ENCODE data around the gene SELENBP1. TPM values are rescaled to one million over a fixed set of nuclear protein-coding genes. Genes with fewer than 3 reads are reported as not detected.

Gene SELENBP1
- total RNA-seq, 3 donors from 2014 or later (not counting 1 experiment from before 2014, with no cell fraction given), result not detected

DNA sequence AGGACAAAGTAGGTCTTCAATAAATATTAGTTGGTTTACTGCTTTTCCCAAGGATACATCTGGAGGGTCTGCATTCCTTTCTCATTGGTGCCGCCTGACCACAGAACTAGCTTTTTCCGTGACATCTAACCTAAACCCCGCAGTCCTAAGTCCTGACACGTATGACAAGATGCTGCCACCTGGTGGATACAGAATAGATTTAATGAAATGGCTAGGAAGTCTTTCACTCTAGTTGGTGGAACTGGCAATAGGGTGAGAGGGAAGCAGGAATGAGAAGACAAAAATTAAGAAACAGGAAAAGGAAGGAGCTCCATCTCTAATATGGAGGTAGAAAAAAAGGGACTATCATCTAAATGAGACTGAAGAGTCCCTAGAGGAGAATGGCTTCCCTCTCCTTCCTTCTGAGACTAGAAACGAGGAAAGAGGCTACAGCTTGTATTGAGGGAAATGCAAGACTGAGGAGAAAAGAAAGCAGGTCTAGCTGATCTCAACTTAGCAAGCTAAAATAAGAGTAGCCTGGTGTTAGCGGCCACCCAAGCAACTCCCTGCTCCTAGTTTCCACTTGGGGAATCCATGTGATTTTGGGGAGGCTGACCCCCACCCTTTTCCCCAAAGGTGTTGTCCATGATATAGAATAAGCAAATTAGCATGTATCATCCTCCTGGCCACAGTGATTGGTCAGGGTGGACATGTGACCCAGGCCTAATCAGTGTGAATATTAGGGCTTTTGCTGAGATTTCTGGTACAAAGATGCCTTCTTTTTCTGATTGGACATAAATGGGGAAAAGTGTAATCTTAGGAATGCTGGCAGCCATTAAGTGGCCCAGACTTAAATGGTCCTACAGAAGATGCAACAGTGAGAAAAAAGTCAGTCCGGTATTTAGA, 31.4 kb downstream of the SELENBP1 start:
- 50% methylated on average over 6 of the region's 7 CpGs for WGBS (ENCODE audit: insufficient coverage)
- intact Hi-C loops (cut with micrococcal nuclease), result loop anchor here (1.0 to 10.0 kb wide), 3 partner anchors 40 to 246 kb away; no protein-coding TSS in a partner anchor
- peaks cover 14 to 22% of the 10 kb centered on the region in 2 donors for H3K4me1 Mint-ChIP-seq
- H3K9me3 Mint-ChIP-seq, result no peaks in the 10 kb centered on the region
- H3K4me3 Mint-ChIP-seq, result no peak overlapping the region
- Histone ChIP-seq H3K9me3 (ENCODE audit: control insufficient read depth, insufficient read depth, low read length) (no peaks in the 10 kb centered on the region), H3K27ac (ENCODE audit: low read length) (no peak overlapping the region), H3K36me3 (ENCODE audit: control insufficient read depth, insufficient read depth, low read length) (peaks cover 38% of the 10 kb centered on the region), H3K4me3 (ENCODE audit: low read length) (no peak overlapping the region), H3K27me3 (ENCODE audit: control insufficient read depth, insufficient read depth, low read length) (no peaks in the 10 kb centered on the region), H3K4me1 (ENCODE audit: control insufficient read depth, insufficient read depth, low read length) (peaks cover 7% of the 10 kb centered on the region)
- peak overlapping the region; percentile 22 to 80 for H3K27ac Mint-ChIP-seq
- ATAC-seq (peak; percentile 83 to 92 (median 86)), DNase-seq (peak in 1 of 2 donors; percentile 87)
- H3K36me3 Mint-ChIP-seq, result peaks cover 10% of the 10 kb centered on the region
- TF ChIP-seq, protein P1, sequence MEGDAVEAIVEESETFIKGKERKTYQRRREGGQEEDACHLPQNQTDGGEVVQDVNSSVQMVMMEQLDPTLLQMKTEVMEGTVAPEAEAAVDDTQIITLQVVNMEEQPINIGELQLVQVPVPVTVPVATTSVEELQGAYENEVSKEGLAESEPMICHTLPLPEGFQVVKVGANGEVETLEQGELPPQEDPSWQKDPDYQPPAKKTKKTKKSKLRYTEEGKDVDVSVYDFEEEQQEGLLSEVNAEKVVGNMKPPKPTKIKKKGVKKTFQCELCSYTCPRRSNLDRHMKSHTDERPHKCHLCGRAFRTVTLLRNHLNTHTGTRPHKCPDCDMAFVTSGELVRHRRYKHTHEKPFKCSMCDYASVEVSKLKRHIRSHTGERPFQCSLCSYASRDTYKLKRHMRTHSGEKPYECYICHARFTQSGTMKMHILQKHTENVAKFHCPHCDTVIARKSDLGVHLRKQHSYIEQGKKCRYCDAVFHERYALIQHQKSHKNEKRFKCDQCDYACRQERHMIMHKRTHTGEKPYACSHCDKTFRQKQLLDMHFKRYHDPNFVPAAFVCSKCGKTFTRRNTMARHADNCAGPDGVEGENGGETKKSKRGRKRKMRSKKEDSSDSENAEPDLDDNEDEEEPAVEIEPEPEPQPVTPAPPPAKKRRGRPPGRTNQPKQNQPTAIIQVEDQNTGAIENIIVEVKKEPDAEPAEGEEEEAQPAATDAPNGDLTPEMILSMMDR (IDR thresholded peaks at IDR 0.05), result peak; percentile 78
- no peaks in the 10 kb centered on the region for H3K27me3 Mint-ChIP-seq (ENCODE audit: low read depth in 2 of 2)

DNA sequence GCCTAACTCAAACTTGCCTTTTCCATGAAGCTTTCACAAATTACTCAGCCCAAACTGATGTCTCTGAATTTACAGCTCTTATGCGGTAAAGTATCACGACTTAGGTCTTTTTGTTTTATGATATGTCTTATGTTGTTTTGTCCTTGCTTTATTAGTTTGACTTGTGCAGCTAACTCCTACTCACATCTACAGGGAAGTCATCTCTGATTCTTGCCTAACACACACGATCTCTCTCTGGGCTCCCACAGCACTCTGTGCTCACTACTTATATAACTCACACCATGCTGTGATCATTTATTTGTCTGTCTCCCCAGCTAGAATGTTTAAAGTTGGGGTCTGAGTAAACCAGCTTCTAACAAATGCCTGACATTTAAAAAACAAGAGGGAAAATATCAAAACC, 35.9 kb downstream of the SELENBP1 start:
- Mint-ChIP-seq H3K9me3 (no peaks in the 10 kb centered on the region), H3K27ac (no peak overlapping the region), H3K27me3 (ENCODE audit: low read depth in 2 of 2) (no peaks in the 10 kb centered on the region), H3K4me1 (peaks cover 0 to 10% of the 10 kb centered on the region in 2 donors), H3K4me3 (no peak overlapping the region), H3K36me3 (no peaks in the 10 kb centered on the region)
- H3K27ac ChIP-seq (ENCODE audit: low read length), result no peak overlapping the region
- intact Hi-C loops (cut with micrococcal nuclease), result no loop called here
- H3K36me3 ChIP-seq (ENCODE audit: control insufficient read depth, insufficient read depth, low read length), result peaks cover 3% of the 10 kb centered on the region
- TF ChIP-seq, protein P1 (IDR thresholded peaks at IDR 0.05), result no peak
- H3K27me3 ChIP-seq (ENCODE audit: control insufficient read depth, insufficient read depth, low read length), result no peaks in the 10 kb centered on the region
- H3K4me1 ChIP-seq (ENCODE audit: control insufficient read depth, insufficient read depth, low read length), result no peaks in the 10 kb centered on the region
- WGBS (ENCODE audit: insufficient coverage), result 95% methylated on average over 3 of the region's 3 CpGs
- ATAC-seq (no peak), DNase-seq (no peak)
- no peak overlapping the region for H3K4me3 ChIP-seq (ENCODE audit: low read length)
- H3K9me3 ChIP-seq (ENCODE audit: control insufficient read depth, insufficient read depth, low read length), result no peaks in the 10 kb centered on the region

DNA sequence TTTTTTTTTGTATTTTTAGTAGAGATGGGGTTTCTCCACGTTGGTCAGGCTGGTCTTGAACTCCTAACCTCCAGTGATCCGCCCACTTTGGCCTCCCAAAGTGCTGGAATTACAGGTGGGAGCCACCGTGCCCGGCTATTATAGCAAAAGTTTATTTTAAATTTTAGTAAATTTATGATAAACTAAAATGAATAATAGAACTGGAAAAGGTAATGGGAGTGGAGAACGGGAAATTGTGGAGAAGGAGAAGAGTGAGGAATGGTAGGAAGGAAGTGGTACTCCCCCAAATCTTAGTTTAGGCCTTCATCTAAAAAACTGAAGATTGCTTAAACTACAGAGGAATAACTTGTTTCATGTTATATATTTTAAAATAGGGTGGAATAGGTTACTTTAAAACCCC, 37.7 kb downstream of the SELENBP1 start:
- Mint-ChIP-seq H3K4me1 (peaks cover 0 to 1% of the 10 kb centered on the region in 2 donors), H3K27ac (no peak overlapping the region), H3K4me3 (no peak overlapping the region), H3K9me3 (no peaks in the 10 kb centered on the region), H3K27me3 (ENCODE audit: low read depth in 2 of 2) (no peaks in the 10 kb centered on the region), H3K36me3 (no peaks in the 10 kb centered on the region)
- WGBS (ENCODE audit: insufficient coverage), result 95% methylated on average over 3 of the region's 5 CpGs
- Histone ChIP-seq H3K4me3 (ENCODE audit: low read length) (no peak overlapping the region), H3K4me1 (ENCODE audit: control insufficient read depth, insufficient read depth, low read length) (no peaks in the 10 kb centered on the region), H3K27me3 (ENCODE audit: control insufficient read depth, insufficient read depth, low read length) (no peaks in the 10 kb centered on the region), H3K9me3 (ENCODE audit: control insufficient read depth, insufficient read depth, low read length) (no peaks in the 10 kb centered on the region), H3K27ac (ENCODE audit: low read length) (no peak overlapping the region), H3K36me3 (ENCODE audit: control insufficient read depth, insufficient read depth, low read length) (no peaks in the 10 kb centered on the region)
- ATAC-seq, result no peak
- TF ChIP-seq, protein P1 (IDR thresholded peaks at IDR 0.05), result no peak
- intact Hi-C loops (cut with micrococcal nuclease), result no loop called here
- no peak for DNase-seq

All from natural killer cell (primary cell).